GM18951 (cell line): ENCODE data around the gene KRTAP10-4.
"Not testable (repeated sequence)": the region's sequence is repeated elsewhere in the genome, so short reads cannot be mapped to it uniquely, and the experiment has no call there.

Experiments used
- POLR2A ChIP-seq: IDR thresholded peaks from 4 replicates; pipeline ENCODE4 v1.6.1; 2011; ENCODE audit warnings: mild to moderate bottlenecking; ENCODE audit not compliant: insufficient read length, insufficient read depth; ENCODE audit errors: extremely low read depth
- in situ Hi-C: fragments of 300-500 bp; cut with MboI; formaldehyde crosslinking; loops from one replicate; pipeline ENCODE4 v1.12.0; 2022; ENCODE audit warnings: low sequenced_read_pairs, mixed read lengths, inconsistent platforms; ENCODE audit not compliant: unreplicated experiment

The KRTAP10-4 gene

DNA sequence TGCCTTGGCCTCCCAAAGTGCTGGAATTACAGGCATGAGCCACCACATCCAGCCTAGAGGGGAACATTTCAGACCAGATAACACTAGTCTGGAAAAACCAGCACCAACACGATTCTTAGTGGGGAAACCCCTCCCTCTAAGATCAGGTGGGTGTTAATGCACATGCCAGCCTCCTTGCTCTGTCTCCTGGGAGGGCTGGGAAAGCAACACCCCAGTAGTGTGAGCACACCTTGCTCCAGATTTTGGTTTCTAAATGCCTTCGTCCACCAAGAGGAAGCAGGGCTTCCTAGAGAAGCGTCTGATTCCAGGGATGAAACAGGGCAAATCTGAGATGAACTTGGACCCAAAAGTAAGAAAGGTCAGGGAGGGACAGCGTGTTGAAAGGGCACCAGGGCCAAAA lies 2.2 kb upstream of the KRTAP10-4 start:
- in situ Hi-C loops = no loop called here
- no peak for TF ChIP-seq POLR2A

DNA sequence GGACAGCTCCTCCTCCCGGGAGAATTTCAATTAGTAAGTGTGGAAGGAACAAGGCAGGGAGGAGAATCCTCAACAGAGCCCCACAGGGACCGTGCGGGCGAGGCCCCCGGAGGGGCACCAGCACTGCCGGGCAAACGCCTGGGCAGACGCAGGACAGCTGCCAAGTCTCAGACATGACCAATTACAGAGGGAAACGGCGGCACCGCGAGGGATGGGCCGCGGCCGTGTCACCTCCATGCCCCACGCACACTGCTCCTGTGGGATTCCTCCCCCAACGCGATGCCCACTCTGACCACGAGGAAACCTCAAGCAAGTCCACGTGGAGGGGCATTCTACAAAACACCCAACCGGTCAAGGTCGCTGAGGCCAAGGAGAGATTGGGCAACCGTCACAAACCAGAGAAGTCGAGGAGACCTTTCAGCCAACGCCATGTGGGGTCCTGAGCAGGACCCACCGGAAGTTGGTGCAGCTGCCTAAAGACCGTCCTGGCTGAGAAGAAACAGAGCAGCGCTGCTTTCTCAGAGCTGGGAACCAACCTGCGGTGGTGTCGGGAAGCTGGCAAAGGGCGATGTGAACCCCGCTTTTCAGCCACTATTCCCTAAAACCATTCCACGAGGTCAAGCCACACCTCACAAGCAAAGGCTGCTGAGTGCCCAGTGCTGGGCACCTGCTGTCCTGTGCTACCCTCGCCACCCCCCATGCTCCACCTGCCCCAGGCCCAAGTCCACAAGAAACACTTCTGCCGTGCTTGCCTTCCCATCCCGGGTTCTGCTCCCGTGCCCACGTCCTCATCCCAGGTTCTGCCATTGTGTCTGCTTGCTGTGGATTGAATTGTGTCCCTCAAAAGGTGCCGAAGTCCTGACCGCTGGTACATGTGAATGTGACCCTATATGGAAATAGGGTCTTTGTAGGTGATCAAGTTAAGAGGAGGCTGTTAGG lies 1.4 kb upstream of the KRTAP10-4 start:
- in situ Hi-C loops = no loop called here
- no peak for TF ChIP-seq POLR2A

DNA sequence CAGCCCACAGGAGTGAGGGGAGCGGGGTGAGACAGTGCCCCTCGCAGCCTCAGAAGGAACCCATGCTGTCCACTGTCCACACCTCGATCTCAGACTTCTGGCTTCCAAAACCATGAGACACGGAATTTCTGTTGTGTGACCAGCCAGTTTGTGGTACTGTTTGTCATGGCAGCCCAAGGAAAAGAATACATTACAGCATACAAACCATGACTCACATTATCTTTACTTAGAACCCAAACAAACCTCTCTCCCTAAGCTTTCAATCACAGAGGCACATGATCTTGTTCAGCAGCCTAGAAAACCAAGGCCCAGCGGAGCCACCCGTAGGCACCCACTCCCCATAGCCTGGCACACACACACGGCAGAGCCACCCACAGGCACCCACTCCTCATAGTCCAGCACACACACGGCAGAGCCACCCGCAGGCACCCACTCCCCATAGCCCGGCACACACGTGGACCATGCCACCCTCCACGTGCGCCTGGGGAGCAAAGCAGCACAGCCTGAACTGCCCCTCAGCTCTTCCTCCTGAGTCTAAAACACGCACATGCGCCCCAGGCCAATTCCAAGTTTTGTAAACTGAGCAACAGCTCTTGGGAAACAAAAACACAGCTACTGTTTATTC lies 458 bp upstream of the KRTAP10-4 start:
- TF ChIP-seq POLR2A = no peak
- in situ Hi-C loops = no loop called here

DNA sequence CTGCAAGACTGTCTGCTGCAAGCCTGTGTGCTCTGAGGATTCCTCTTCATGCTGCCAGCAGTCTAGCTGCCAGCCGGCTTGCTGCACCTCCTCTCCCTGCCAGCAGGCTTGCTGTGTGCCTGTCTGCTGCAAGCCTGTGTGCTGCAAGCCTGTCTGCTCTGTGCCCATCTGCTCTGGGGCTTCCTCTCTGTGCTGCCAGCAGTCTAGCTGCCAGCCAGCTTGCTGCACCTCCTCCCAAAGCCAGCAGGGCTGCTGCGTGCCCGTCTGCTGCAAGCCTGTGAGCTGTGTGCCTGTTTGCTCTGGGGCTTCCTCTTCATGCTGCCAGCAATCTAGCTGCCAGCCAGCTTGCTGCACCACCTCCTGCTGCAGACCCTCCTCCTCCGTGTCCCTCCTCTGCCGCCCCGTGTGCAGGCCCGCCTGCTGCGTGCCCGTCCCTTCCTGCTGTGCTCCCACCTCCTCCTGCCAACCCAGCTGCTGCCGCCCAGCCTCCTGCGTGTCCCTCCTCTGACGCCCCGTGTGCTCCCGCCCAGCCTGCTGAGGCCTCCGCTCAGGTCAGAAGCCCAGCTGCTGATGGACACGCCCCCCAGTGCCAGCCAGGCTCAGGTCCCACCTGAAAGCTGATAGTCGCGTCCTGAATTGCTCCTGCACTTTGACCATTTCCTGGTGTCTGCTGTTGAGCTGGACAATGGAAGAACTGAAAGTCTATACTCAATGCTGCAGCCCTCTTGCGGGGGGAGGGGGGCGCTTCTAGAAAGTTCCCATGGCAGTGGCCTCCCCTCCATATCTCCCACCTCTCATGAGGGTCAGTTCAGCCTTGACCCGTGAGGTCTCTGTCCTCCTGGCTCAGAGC lies 1.2 kb downstream of the KRTAP10-4 start:
- in situ Hi-C loops = no loop called here
- no peak for TF ChIP-seq POLR2A

DNA sequence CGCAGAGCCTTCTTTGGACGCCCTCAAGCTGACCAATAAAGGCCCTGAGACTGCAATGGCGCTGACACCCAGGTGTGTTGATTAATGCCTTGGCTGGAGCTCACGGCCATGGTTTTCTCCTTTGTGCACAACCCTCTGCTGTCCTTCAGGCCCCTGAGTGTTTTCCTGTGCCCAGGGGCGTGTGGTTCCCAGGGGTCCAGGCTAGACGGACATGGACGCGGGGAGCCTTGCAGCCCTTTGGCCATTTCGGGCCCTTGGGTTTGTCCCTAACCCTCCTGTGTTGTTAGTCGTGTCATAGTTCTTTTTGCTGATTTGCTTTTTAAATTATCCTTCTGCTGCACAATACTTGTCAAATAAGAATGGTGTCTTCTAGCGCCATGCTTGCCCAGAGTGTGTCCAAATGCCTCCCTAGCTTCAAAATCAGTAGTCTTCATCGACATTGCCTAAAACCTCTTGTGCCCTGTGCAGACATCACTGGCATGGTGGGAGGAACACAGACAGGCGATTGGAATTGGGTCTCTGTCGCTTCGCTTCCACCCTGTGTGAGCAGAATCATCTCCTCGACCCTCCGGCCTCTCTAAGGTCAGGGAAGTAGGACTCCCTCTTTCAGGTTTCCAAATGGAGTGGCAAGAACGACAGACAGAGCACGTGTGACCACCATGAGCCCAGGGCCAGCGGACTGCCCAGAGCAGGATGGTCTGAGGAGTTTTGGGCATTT lies 1.9 kb downstream of the KRTAP10-4 start:
- in situ Hi-C loops = no loop called here

DNA sequence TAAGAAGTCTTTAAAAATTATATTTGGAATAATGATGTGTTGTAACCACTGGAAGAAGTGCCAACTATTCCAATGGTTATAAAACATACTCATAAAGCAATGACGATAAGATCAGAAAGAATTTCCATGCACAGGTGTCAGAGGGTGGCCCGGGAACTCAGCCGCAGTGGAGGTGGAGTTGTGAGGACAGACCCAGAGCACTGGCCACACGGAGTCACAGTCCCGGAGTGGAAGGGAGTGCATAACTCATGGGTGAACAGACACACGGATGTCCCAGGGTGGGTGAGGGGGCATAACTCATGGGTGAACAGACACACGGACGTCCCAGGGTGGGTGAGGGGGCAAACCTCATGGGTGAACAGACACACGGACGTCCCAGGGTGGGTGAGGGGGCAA lies 2.5 kb downstream of the KRTAP10-4 start:
- in situ Hi-C loops = no loop called here
- no peak for TF ChIP-seq POLR2A

More for the DNA sequence above, 1.9 kb downstream of the KRTAP10-4 start:
- TF ChIP-seq POLR2A = no peak

DNA sequence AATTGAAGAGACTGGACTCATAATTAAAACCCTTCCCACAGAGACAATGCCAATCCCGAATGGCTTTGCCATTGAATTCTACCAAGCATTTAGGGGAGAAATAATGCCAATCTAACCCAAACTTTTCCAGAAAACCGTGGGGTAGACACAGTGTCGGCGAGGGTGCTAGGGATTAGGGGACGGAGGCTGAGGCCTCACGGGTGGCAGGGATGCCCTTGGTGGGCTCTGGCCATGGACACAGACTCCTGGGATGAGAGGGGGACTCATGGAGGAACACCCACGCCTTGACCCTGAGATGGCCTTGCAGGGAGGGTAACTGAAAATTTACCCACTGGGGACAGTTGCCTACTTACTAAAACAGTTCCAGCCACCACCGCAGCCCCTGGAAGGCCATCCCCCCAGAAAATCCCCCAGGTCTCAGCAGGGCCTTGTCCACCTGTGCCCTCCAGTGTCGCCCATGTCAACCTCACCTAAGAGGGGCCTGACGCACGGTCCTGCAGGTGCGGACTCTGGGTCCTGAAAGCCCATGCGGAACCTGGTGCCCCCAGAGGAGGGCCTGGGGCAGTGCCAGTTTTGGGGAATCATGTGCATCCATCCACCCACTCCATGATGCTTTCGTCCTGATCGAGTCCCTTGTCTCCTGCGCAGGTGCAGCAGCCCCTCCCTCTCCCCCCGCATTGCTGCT lies 5.0 kb downstream of the KRTAP10-4 start:
- in situ Hi-C loops = no loop called here
- TF ChIP-seq POLR2A = no peak

DNA sequence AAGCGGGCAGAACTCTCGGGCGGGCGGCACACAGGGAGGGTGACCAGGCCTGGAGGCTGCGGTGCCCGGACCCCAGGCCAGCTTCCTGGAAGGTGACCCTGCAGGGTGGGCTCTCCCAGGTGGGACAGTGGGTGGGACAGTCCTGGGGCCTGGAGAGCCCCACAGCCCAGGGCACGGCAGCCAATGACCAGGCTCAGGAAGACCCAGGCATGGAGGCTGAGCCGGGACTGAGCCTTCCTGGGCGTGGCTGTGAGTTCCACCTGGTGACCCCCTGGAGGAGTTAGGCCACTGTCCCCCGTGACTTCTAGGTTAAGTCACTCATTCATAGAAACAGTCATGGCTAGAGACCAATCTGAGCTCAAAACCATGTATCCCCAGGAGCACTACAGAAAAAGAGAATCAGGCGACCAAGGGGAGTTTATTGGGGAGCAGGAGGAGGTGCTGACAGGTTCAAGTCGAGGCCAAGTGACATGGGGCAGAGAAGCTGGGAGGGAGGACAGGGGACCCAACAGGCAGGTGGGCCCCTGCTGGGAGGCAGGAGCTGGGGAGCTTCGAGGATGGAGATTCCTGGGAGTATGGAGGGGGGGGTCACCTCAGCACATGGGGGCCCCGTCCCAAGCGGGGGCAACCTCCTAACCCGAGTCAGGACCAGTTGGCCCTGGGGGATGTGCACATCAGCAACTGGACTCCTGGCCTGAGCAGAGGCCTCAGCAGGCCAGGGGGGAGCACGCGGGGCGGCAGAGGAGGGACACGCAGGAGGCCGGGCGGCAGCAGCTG lies 5.7 kb downstream of the KRTAP10-4 start:
- in situ Hi-C loops = no loop called here
- no peak for TF ChIP-seq POLR2A

DNA sequence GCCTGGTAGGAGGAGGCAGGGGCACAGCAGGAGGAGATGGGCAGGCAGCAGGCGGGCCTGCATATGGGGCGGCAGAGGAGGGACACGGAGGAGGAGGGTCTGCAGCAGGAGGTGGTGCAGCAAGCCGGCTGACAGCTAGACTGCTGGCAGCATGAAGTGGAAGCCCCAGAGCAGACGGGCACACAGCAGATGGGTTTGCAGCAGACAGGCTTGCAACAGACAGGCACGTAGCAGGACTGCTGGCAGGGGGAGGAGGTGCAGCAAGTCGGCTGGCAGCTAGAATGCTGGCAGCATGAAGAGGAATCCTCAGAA lies 6.3 kb downstream of the KRTAP10-4 start:
- in situ Hi-C loops = no loop called here
- TF ChIP-seq POLR2A = no peak

DNA sequence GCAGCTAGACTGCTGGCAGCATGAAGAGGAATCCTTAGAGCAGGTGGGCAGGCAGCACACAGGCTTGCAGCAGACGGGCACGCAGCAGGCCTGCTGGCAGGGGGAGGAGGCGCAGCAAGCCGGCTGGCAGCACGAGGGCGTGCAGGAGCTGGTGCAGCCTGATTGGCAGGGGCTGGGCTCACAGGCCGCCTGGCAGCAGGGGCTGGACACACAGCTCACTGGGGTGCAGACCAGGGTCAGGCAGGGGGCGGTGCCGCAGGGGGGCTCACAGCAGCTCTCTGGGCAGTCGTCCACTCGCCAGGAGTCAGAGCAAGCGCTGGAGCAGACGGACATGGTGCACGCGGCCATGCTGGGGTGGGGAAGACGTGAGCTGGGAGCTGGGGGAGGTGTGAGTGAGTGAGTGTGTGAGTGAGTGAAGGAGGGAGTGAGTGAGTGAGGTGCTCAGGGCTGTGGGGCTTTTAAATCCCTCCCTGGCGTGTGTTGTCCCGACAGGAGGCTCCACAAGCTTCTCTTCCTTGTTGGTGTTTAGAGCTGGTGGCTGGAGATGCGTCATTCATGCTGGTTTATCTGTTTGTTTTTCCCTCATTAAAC lies 6.8 kb downstream of the KRTAP10-4 start, which contains the start of gene KRTAP10-5:
TSS of gene KRTAP10-5 (minus strand) at position 374 of the 591 bp plus-strand sequence. CDS start at position 348, 26 bp downstream.
- in situ Hi-C loops = not testable (repeated sequence)

DNA sequence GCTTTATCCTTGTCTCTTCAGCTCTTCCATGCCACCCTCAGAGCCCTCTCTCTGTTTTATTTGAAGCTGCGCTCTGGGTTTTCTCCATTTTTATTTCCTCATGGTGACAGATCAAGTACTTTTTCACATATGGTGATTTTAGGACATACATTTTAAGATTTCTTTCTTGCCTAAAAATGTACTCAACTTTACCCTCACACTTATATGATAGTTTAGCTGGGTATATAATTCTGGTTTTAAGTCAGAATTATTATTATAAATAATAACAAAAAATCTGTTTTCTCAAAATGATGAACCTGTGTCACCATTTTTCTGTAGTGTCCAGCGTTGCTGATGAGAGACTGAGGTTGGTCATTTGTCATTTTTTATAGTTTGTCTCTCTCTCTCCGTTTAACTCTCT lies 7.6 kb downstream of the KRTAP10-4 start:
- TF ChIP-seq POLR2A = no peak
- in situ Hi-C loops = no loop called here

DNA sequence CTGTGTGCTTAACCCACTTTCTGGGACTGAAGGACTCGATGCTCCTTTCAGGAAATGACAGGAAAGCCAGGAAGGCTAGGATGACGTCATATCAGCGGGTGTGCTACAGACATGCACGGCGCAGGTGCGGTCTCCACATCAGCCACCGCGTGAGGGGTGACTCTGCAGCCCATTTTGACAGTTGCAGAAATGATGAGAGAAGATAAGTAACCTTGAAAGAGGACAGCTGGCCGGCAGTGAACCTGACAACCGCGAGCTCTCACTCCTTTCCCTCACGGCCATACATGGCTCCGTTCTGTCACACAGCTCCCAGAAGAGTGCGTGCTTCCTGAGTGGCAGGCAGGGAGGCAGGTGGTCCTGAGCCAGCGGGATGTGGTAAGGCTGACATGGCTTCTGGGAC lies 8.5 kb downstream of the KRTAP10-4 start:
- in situ Hi-C loops = no loop called here
- no peak for TF ChIP-seq POLR2A
